Effector memory CD4-positive, alpha-beta T cell (primary cell): ENCODE measurements around the gene C3orf80.
"Not testable (repeated sequence)": the region's sequence is repeated elsewhere in the genome, so short reads cannot be mapped to it uniquely, and the experiment has no call there.

Experiments
- DNase-seq, 3 donors: peaks; one replicate each; pipeline ENCODE4 v3.0.0-alpha.2; 2020
- H3K27ac ChIP-seq: 2 replicates; pipeline ENCODE4 v1.7.0; 2013; ENCODE audit warnings: mild to moderate bottlenecking, low read length, moderate library complexity; ENCODE audit not compliant: insufficient read depth, poor library complexity, severe bottlenecking
- H3K27me3 ChIP-seq: replicated peaks from 2 replicates; pipeline ENCODE4 v1.7.0; 2013; ENCODE audit warnings: mild to moderate bottlenecking, low read length; ENCODE audit not compliant: insufficient read depth, control insufficient read depth, poor library complexity, severe bottlenecking
- H3K36me3 ChIP-seq: 2 replicates; pipeline ENCODE4 v1.7.0; 2013; ENCODE audit warnings: mild to moderate bottlenecking, low read length, moderate library complexity; ENCODE audit not compliant: control insufficient read depth, insufficient read depth
- H3K4me1 ChIP-seq: 2 replicates; pipeline ENCODE4 v1.7.0; 2013; ENCODE audit warnings: low read length, mild to moderate bottlenecking; ENCODE audit not compliant: control insufficient read depth, insufficient read depth, poor library complexity, severe bottlenecking
- H3K4me3 ChIP-seq: 2 replicates; pipeline ENCODE4 v1.7.0; 2013; ENCODE audit warnings: low read length, low read depth, mild to moderate bottlenecking; ENCODE audit not compliant: insufficient read depth, poor library complexity, severe bottlenecking
- H3K9me3 ChIP-seq: 2 replicates; pipeline ENCODE4 v1.7.0; 2013; ENCODE audit warnings: mild to moderate bottlenecking, low read length, moderate library complexity; ENCODE audit not compliant: control insufficient read depth
- total RNA-seq, 3 donors: gene quantifications; one replicate each; lab custom pipeline; 2026; lab: John Stamatoyannopoulos, UW

The C3orf80 gene
- 0 reads per million in 3 donors for total RNA-seq

- Histone ChIP-seq H3K27ac (no peak within 1 kb of the TSS), H3K36me3 (no peaks in the 10 kb centered on the region)
Measured at GRCh38 chr3:160225176-160226025, at the start of gene C3orf80. Gene C3orf80 (plus strand): TSS chr3:160225422. CDS start chr3:160225636, 214 bp downstream.

DNA sequence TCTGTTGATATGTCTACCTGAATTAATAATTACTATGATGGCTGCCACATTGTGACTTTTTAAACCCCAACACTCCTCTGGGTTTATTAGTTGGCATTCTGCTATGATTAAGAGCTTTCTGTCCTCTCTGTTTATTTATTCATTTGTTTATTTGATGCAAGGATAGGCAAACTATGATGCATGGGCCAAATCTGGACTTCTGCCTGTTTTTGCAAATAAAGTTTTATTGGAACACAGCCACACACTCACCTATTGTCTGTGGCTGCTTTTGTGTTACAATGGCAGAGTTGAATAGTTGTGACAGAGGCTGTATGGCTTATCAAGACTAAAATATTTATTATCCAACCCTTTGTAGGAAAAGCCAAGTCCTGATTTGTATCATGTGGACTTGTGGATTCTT, 48.3 kb upstream of the C3orf80 start:
- no peak overlapping the region for H3K4me3 ChIP-seq
- no peak overlapping the region for H3K27ac ChIP-seq
- no peaks in the 10 kb centered on the region for H3K9me3 ChIP-seq
- no peaks in the 10 kb centered on the region for H3K36me3 ChIP-seq
- H3K27me3 ChIP-seq, result no peaks in the 10 kb centered on the region
- H3K4me1 ChIP-seq, result no peaks in the 10 kb centered on the region
- no peak for DNase-seq

More at GRCh38 chr3:160225176-160226025, at the start of gene C3orf80:
- DNase-seq, result peak in 1 of 3 donors; percentile 5
- H3K4me1 ChIP-seq, result peaks cover 14% of the 10 kb centered on the region
- H3K9me3 ChIP-seq, result no peaks in the 10 kb centered on the region
- H3K27me3 ChIP-seq, result peaks cover 29% of the 10 kb centered on the region
- H3K4me3 ChIP-seq, result peak within 1 kb of the TSS; percentile 63

DNA sequence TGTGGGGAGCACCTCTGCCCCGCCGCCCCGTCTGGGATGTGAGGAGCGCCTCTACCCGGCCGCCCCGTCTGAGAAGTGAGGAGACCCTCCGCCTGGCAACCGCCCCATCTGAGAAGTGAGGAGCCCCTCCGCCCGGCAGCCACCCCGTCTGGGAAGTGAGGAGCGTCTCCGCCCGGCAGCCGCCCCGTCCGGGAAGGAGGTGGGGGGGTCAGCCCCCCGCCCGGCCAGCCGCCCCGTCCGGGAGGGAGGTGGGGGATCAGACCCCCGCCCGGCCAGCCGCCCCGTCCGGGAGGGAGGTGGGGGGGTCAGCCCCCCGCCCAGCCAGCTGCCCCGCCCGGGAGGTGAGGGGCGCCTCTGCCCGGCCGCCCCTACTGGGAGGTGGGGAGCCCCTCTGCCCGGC, 46.6 kb upstream of the C3orf80 start:
- not testable (repeated sequence) for H3K4me3 ChIP-seq, H3K4me1 ChIP-seq, H3K36me3 ChIP-seq, H3K9me3 ChIP-seq, H3K27ac ChIP-seq, H3K27me3 ChIP-seq, DNase-seq

GRCh38 chr3:160179403-160179802, 45.8 kb upstream of the C3orf80 start:
- not testable (repeated sequence) for H3K27me3 ChIP-seq, H3K4me1 ChIP-seq, H3K36me3 ChIP-seq, H3K9me3 ChIP-seq, H3K27ac ChIP-seq, DNase-seq, H3K4me3 ChIP-seq

GRCh38 chr3:160179906-160180305, 45.3 kb upstream of the C3orf80 start:
- Histone ChIP-seq H3K36me3 (no peaks in the 10 kb centered on the region), H3K27ac (no peak overlapping the region), H3K9me3 (no peaks in the 10 kb centered on the region), H3K4me3 (no peak overlapping the region), H3K27me3 (no peaks in the 10 kb centered on the region), H3K4me1 (no peaks in the 10 kb centered on the region)
- DNase-seq, result no peak

DNA sequence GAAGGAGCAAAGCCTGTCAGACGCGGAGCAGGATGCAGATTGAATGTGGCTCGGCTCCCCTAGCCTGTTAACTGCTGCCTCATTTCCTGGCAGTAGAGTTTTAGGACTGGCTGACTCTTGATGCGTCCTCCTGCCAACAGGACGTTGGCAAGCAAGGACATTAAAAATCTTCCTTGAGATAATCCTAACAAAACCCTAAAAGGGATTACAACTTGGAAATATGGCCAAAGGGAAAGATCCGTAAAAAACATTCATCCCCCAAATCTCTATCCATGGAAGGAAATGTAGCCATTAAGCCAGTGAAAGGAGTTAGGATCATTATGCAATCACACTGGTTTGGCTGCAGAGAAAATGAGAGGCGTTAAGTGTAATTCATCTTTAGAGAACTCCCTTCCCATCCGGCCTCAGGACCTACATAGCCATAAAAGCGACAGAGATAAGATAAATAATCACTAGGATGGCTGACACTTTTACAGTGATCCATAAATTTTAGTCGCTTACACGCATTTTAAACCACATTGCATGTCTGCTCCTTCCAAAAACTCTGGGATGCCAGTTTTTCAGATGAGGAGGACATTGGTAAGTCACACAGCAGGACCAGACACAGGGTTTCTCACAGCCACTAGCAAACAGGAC, 44.5 kb upstream of the C3orf80 start:
- Histone ChIP-seq H3K4me3 (no peak overlapping the region), H3K9me3 (no peaks in the 10 kb centered on the region), H3K27me3 (no peaks in the 10 kb centered on the region), H3K36me3 (no peaks in the 10 kb centered on the region), H3K27ac (no peak overlapping the region), H3K4me1 (no peaks in the 10 kb centered on the region)
- DNase-seq, result no peak

GRCh38 chr3:160183345-160184076, 41.7 kb upstream of the C3orf80 start:
- Histone ChIP-seq H3K4me1 (no peaks in the 10 kb centered on the region), H3K4me3 (no peak overlapping the region)
- no peak for DNase-seq

GRCh38 chr3:160184655-160185054, 40.6 kb upstream of the C3orf80 start:
- H3K36me3 ChIP-seq, result no peaks in the 10 kb centered on the region
- no peaks in the 10 kb centered on the region for H3K9me3 ChIP-seq
- no peak for DNase-seq
- no peak overlapping the region for H3K27ac ChIP-seq
- H3K4me3 ChIP-seq, result no peak overlapping the region
- peaks cover 2% of the 10 kb centered on the region for H3K27me3 ChIP-seq
- no peaks in the 10 kb centered on the region for H3K4me1 ChIP-seq

More at GRCh38 chr3:160183345-160184076, 41.7 kb upstream of the C3orf80 start:
- Histone ChIP-seq H3K9me3 (no peaks in the 10 kb centered on the region), H3K27ac (no peak overlapping the region), H3K36me3 (no peaks in the 10 kb centered on the region), H3K27me3 (peaks cover 2% of the 10 kb centered on the region)

GRCh38 chr3:160185751-160186150, 39.5 kb upstream of the C3orf80 start:
- H3K4me3 ChIP-seq, result no peak overlapping the region
- no peaks in the 10 kb centered on the region for H3K9me3 ChIP-seq
- DNase-seq, result no peak
- no peaks in the 10 kb centered on the region for H3K36me3 ChIP-seq
- peaks cover 2% of the 10 kb centered on the region for H3K27me3 ChIP-seq
- no peak overlapping the region for H3K27ac ChIP-seq
- no peaks in the 10 kb centered on the region for H3K4me1 ChIP-seq
